Peyer's patch (tissue), 4 donors: ENCODE results near the gene BACH2.

Experiments
- CTCF ChIP-seq, 6 experiments: fragments of 450-650 bp in 4 of 6; fragments of 200-600 bp in 2 of 6; sonication (generic) in 1 of 6; IDR thresholded peaks; one replicate each; pipeline ENCODE4 v1.5.1; 2017 to 2019; ENCODE audit warnings: antibody characterized with exemption in 6 of 6, mild to moderate bottlenecking in 3 of 6, moderate library complexity in 1 of 6
- POLR2A ChIP-seq, 2 donors: fragments of 450-650 bp; IDR thresholded peaks; one replicate each; pipeline ENCODE4 v1.5.1; 2017; ENCODE audit warnings: antibody characterized with exemption in 2 of 2, mild to moderate bottlenecking in 2 of 2, moderate library complexity in 2 of 2

- no peak for TF ChIP-seq CTCF (IDR thresholded peaks at IDR 0.05)
- no peak for TF ChIP-seq POLR2A (IDR thresholded peaks at IDR 0.05)
These were observed 200.9 kb downstream of the BACH2 start for GRCh38 chr6:90095788-90096187.
